Measurements from ENCODE around the gene ARID4B.

DNA sequence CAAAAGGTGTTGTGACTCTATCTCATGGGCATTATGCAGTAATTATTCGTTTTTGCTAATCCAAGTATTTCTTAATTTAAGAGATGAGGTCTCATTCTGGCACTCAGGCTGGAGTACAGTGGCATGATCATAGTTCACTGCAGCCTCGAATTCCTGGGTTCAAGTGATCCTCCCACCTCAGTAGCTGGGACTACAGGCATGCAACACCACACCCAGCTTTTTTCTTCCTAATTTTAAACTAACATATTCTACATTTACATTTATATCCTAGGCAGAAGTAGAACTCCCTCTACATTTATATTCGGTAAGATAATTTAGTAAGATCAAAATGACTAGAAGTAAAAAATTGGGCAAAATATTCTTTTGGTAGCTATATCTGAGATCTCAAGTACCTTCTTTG lies 116.5 kb downstream of the ARID4B start:
- TF ChIP-seq, protein P1, sequence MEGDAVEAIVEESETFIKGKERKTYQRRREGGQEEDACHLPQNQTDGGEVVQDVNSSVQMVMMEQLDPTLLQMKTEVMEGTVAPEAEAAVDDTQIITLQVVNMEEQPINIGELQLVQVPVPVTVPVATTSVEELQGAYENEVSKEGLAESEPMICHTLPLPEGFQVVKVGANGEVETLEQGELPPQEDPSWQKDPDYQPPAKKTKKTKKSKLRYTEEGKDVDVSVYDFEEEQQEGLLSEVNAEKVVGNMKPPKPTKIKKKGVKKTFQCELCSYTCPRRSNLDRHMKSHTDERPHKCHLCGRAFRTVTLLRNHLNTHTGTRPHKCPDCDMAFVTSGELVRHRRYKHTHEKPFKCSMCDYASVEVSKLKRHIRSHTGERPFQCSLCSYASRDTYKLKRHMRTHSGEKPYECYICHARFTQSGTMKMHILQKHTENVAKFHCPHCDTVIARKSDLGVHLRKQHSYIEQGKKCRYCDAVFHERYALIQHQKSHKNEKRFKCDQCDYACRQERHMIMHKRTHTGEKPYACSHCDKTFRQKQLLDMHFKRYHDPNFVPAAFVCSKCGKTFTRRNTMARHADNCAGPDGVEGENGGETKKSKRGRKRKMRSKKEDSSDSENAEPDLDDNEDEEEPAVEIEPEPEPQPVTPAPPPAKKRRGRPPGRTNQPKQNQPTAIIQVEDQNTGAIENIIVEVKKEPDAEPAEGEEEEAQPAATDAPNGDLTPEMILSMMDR (conservative IDR thresholded peaks at IDR 0.05; ENCODE audit: low read depth, low read length) = no peak
- TF ChIP-seq EZH2 (IDR thresholded peaks at IDR 0.05; ENCODE audit: low read length, unreplicated experiment) = no peak
